ENCODE measurements around the gene AHNAK.
"Not testable (repeated sequence)": the region's sequence is repeated elsewhere in the genome, so short reads cannot be mapped to it uniquely, and the experiment has no call there.

AHNAK gene

GRCh38 chr11:62458212-62459002 is 88.2 kb downstream of the AHNAK start:
- DNase-seq (ENCODE audit: low spot score): no peak

DNA sequence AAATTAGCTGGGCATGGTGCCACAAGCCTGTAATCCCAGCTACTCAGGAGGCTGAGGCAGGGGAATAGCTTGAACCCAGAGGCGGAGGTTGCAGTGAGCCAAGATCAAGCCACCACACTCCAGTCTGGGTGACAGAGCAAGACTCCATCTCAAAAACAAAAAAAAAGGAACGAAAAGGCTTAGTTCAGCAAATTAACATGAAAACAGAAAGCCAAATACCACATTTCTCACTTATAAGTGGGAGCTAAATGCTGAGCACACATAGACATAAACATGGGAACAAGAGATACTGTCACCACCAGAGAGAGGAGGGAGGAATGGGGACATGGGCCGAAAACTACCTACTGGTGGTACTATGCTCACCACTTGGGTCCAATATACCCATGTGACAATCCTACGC is 89.1 kb downstream of the AHNAK start:
- no peak for DNase-seq (ENCODE audit: low spot score)

GRCh38 chr11:62456630-62457029 is 90.0 kb downstream of the AHNAK start:
- no peak for DNase-seq (ENCODE audit: low spot score)

- no peak for DNase-seq (ENCODE audit: low spot score)
Measured at GRCh38 chr11:62452839-62453468, 93.7 kb downstream of the AHNAK start.

GRCh38 chr11:62452261-62452660 is 94.3 kb downstream of the AHNAK start:
- no peak for DNase-seq (ENCODE audit: low spot score)

GRCh38 chr11:62451241-62451621 is 95.4 kb downstream of the AHNAK start:
- DNase-seq (ENCODE audit: low spot score): no peak

DNA sequence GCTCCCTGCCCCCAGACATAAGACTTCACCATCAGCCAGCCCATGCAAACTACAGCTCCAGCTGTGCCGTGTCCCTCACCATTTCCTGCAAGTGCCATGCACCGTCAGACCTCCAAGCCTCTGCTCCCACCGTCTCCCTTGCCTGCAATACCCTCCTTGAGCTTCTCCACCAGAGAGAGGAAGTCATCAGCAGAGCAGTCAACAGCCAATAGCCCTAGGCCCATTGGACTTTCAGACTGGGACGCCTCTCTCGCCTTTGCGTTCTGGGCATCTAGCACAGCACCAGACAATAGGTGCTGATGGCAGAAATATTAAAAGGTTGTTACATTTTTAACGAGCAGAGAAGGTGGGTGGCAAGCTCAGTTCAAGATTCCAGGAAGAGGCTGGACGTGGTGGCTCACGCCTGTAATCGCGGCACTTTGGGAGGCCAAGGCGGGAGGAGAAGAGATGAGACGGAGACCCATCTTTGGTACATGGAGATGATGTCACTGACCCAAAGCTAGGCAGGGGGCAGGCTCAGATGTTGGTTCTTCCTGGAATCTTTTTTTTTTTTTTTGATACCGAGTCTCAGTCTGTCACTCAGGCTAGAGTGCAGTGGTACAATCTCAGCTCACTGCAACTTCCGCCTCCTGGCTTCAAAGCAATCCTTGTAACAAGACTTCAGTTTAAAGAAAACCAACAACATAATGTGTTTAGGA is 95.9 kb downstream of the AHNAK start:
- no peak for DNase-seq (ENCODE audit: low spot score)

- DNase-seq (ENCODE audit: low spot score): not testable (repeated sequence)
Measured at GRCh38 chr11:62449912-62450311, 96.7 kb downstream of the AHNAK start.

DNA sequence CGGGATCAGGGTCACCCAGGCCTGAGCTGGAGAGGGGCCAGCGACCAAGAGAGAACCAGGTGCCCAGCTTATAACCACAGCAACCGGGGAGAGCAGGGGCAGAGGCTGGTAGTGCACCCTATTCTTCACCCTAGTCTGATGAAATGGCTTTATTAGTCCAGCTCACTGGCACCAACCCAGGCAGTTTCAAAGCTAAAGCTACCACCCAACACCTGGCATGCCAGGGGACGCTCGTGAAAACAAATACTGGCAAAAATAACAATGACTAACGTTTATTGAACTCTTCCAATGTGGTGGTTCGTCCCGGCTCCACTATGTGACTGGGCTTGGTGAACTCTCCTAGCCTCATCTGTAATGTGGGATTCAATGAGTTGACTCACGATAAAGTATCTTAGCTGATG is 97.2 kb downstream of the AHNAK start:
- no peak for DNase-seq (ENCODE audit: low spot score)

DNA sequence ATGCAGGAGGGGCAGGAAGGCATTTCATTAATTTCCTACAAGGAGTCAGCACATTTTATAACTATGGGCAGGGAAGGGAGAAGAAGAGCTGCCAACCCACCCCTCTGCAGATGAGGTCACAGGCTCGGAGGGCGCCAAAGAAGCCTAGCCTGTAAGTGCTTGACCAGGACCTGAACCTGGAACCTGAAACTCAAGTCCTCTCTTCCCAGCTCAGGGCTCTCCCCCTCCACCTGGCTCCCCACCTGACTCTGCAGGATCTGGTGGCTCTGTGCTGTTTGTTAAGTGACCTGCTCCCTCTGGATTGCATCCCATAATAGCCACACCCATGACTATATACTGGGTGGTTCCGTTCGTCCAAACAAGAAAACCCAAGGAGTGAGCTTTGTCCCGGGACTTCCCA is 100.5 kb downstream of the AHNAK start:
- no peak for DNase-seq (ENCODE audit: low spot score)

- no peak for DNase-seq (ENCODE audit: low spot score)
Measured at GRCh38 chr11:62445314-62445740, 101.3 kb downstream of the AHNAK start.

DNA sequence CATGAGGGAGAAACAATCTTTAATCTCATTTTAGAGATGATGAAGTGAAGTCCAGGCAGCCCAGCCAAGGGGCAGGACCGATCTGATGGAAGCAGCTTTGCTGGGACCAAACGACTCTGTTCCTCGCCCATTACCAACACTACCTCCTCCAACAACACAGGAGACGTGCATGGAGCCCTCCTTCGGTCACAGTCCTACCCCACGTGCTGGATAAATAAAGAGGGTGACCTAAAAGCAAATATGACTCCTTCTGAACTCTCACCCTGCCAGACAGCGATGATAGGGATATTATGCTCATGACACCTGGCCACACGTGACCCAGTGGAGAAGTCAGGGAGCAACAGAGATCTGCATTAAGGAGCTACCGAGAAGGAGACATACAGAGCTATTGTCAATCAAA is 101.8 kb downstream of the AHNAK start:
- DNase-seq (ENCODE audit: low spot score): no peak

GRCh38 chr11:62444236-62444833 is 102.3 kb downstream of the AHNAK start:
- peak; percentile 71 for DNase-seq (ENCODE audit: low spot score)

- no peak for DNase-seq (ENCODE audit: low spot score)
Measured at GRCh38 chr11:62443390-62444235, 103.0 kb downstream of the AHNAK start.

- DNase-seq (ENCODE audit: low spot score): peak; percentile 46
Measured at GRCh38 chr11:62439785-62440602, 106.6 kb downstream of the AHNAK start.

DNA sequence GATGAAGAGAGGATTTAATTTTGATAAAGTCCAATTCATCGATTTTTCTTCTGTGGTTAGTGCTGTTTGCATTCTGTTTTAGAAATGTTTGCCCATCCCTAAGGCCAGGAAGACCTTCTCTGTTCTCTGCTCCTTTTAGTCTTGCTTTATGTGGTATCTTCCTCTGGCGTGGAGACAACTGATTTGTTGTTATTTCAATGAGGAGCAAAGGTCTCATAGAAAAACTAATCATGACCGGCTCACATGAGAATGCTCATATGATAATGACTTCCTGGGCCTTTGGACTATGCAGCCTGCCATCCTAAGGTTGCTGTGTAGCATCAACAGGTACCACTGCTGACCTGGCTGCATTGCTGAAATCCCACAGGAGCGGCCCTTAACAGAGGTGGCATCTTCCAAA is 108.0 kb downstream of the AHNAK start:
- no peak for DNase-seq (ENCODE audit: low spot score)

GRCh38 chr11:62437616-62438015 is 109.0 kb downstream of the AHNAK start:
- no peak for DNase-seq (ENCODE audit: low spot score)

DNA sequence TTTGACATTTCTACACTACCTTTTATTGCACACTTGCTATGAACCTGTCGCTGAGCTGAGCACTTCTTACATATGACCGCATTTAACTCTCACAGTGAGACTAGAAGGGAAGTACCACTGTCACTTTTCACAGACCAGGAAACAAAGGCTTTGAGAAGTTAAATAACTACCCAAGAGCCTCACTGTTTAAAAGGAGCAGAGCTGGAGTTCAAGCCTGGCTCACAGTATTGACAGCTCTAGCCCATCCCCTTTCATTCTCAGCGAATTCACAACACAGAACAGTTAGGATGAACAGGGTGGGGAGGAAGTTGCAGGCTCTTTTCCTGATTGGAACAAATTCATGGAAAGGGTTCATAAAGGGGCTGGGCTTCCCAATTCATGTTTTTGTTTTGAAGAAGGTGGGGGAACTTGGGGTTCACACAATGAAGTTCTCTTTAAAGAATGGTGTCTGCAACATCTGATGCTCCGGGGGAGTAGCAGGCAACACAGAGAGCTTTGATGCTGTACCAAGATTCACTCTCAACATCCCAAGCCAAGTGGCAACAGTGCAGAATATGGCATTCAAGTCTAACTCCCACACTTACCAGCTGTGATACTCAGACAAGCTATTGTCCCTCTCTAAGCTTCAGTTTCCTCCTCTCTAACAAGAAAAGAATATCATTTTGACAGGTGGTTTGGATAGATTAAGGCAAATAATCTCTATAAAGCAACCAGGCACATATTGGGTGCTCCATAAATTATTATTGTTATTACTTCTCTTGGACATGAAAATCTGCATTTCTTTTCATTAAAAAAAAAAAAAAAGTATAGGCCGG is 110.6 kb downstream of the AHNAK start:
- DNase-seq (ENCODE audit: low spot score): peak; percentile 56

- no peak for DNase-seq (ENCODE audit: low spot score)
Measured at GRCh38 chr11:62433904-62434276, 112.7 kb downstream of the AHNAK start.
